NOMO-1 treated with DMSO at 0.1 percent for 48 hours (cell line): ENCODE data around the gene MRPL57.
"Not testable (repeated sequence)": the region's sequence is repeated elsewhere in the genome, so short reads cannot be mapped to it uniquely, and the experiment has no call there.

ENCODE experiments used
- DNase-seq: peaks from one replicate; lab custom pipeline; 2025; ENCODE audit not compliant: unreplicated experiment; lab: John Stamatoyannopoulos, UW

MRPL57 gene

DNA sequence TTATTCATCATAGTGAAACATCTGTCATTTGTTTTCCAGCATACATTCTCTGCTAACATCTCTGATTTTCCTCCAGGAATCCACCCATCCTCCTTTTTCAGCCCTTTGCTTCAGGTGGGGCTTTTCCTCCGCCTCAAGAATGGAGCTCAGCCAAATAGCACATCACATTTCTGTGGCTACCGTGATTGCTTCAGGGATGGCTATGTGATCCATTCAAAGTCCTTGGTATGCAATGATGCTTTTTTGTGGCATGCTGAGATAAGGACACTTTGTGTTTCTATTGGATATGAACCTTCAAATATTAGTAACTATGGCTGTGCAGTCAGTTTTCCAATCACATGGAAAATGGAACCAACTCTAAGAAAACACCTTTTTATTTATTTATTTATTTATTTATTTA lies 18.3 kb downstream of the MRPL57 start:
- DNase-seq = not testable (repeated sequence)

DNA sequence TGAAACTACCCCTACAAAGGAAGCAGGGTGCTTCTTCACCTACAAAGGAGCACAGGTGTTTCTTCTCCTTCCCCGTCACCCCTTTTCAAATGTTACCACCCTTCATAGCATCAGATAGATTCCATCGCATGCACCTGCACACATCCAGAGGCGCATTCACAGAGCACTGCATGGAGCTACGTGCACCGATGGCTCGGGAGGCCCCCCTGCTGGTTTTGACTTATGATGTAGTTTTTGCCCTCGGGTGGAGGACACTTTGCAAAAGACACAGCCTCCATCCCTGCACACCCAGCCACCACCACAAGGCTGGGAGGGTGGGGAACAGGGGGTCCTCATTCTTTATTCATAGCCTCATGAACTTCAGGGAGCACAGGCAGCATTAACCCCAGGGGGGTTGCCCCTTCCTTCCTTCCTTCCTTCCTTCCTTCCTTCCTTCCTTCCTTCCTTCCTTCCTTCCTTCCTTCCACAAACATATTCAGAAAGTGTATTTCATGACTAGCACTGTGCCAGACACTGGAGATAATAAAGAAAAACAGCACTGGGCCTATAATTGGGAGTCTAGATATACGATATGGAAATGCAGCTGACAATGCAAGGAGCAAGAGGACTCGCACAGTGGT lies 21.3 kb downstream of the MRPL57 start:
- DNase-seq = not testable (repeated sequence)

DNA sequence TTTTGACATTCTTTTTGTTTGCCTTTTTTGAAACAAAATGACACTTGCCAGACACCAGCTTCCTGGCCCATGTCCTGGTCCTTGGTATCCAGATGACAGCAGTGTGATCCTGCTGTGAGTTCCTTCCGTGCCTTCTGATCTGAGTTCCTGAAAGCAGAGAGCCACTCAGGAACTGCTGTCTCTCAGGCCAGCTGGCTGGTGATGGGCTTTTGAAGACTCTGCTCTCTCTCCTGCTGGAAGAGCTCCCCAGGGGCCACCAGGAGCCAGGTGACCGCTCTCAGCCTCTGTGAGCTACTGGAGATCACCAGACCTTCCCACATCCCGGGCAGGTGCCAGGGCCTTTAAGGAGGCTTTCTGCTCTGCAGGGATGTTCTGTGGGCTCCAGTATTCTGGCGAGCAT lies 21.9 kb downstream of the MRPL57 start:
- DNase-seq = not testable (repeated sequence)

DNA sequence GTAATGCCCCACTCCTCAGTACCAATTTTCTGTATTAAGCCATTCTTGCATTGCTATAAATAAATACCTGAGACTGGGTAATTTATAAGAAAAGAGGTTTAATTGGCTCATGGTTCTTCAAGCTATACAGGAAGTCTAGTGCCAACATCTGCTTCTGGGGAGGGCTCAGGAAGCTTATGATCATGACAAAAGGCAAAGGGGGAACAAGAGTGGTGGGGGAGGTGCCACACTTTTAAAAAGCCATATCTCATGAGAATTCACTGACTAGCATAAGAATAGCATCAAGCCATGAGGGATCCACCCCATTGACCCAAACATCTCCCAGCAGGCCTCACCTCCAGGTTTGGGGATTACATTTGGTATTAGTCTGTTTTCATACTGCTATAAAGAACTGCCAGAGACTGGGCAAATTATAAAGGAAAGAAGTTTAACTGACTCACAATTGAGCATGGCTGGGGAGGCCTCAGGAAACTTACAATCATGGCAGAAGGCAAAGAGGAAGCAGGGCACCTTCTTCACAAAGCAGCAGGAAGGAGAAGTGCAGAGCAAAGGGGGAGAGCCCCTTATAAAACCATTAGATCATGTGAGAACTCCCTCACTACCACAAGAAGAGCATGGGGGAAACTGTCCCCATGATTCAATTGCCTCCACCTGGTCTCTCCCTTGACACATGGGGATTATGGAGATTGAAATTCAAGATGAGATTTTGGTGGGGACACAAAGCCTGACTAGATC lies 25.2 kb downstream of the MRPL57 start:
- DNase-seq = not testable (repeated sequence)

GRCh38 chr13:21202767-21203531 lies 26.5 kb downstream of the MRPL57 start:
- no peak for DNase-seq

DNA sequence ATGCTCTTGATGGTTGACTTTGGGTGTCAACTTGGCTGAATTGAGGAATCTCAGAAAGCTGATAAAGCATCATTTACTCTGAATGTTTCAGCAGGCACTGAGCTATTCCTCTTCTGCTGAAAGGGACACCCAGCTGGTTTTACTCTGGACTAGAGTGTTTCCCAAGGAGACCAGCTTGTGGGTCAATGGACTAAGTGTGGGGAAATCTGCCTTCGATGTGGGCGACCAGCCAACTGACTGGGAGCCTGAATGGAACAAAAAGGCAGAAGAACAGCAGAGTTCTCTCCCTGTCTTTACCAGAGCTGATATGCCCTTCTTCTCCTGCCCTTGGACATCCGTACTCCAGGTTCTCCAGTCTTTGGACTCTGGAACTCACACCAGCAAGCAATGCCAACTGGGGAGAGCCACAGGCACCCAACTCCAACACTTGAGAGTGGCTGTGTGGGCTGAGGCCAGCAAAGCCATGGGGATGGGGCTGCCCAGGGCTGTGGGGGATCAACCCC lies 32.2 kb downstream of the MRPL57 start:
- DNase-seq = no peak

DNA sequence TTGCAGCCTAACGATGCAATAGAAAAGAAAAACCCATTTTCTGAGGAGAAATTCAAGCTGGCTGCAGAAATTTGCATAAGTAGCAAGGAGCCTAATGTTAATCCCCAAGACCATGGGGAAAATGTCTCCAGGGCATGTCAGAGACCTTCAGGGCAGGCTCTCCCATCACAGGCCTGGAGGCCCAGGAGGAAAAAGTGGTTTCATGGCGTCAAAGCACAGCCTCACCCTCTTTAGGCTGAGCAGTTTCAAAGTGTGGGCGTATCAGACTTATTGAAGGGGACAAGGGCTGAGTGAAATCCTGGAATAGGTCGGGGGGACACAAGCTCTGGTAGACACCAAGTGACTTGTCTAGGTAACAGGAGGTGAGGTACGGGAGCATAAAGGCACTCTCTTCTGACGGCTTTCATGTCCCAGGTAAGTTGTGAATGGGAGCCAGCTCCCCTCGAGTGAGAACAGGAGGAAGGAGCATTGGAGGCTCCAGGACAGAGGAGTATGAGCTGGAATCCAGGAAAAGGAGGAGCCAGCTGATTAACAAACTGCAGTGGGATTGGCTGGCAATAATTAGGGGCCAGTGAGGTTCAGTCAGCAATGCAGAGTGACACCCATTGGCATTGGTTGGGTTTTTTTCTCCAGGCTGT lies 35.8 kb downstream of the MRPL57 start:
- no peak for DNase-seq

DNA sequence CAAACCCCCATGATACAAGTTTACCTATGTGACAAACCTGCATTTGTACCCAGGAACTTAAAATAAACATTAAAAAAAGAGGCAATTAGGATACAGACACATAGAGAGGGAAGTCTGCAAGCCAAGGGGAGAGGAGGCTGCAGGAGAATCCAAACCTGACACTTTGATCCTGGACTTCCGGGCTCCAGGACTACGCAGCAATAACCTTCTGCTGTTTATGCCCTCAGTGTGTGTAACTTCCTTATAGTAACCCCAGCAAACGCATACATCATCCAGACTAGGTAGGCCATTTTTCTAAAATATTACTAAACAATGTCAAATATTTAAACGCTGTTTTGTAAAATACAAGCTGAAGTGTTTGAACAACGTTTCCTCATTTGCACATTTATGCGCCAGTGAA lies 39.0 kb downstream of the MRPL57 start:
- DNase-seq = not testable (repeated sequence)

DNA sequence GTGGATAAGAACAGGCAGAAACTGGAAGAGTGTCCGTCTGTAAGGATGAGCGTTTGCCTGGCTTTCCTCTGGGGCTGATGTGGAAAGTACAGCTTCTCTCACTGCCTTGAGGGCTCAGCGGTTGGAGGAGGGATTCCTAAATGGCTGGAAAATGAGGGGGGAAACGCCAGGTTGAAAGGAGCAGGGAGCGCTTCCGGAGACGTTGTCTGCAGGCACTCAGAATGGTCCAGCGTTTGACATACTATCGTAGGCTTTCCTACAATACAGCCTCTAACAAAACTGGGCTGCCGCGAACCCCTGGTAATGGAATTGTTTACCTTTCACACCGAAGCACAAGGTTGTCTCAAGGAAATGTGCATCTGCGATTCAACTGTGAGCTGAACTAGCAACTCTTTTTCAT lies 39.9 kb downstream of the MRPL57 start:
- no peak for DNase-seq

- DNase-seq = peak; percentile 74
These were observed 42.0 kb downstream of the MRPL57 start for GRCh38 chr13:21218351-21219035.

DNA sequence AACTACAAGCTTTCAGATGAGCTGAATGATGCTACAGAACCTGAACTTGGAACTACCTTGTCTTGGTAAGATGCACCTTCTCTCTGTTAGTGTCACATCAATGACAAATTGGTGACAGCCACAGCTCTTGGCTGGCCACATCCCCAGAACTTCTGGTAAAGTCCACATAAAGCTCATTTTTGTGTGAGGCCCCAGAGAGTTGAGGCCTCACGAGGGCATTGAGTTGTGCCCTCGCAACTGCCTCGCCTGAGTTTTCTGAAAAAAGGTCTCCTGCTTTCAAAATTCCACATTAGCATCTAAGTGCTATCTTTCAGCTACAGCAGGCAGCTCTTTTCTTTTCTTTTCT lies 42.6 kb downstream of the MRPL57 start:
- peak; percentile 32 for DNase-seq

- not testable (repeated sequence) for DNase-seq
These were observed 43.3 kb downstream of the MRPL57 start for GRCh38 chr13:21219716-21220115.

- DNase-seq = no peak
These were observed 44.8 kb downstream of the MRPL57 start for GRCh38 chr13:21221268-21221667.

GRCh38 chr13:21225082-21225481 lies 48.6 kb downstream of the MRPL57 start:
- DNase-seq = no peak

DNA sequence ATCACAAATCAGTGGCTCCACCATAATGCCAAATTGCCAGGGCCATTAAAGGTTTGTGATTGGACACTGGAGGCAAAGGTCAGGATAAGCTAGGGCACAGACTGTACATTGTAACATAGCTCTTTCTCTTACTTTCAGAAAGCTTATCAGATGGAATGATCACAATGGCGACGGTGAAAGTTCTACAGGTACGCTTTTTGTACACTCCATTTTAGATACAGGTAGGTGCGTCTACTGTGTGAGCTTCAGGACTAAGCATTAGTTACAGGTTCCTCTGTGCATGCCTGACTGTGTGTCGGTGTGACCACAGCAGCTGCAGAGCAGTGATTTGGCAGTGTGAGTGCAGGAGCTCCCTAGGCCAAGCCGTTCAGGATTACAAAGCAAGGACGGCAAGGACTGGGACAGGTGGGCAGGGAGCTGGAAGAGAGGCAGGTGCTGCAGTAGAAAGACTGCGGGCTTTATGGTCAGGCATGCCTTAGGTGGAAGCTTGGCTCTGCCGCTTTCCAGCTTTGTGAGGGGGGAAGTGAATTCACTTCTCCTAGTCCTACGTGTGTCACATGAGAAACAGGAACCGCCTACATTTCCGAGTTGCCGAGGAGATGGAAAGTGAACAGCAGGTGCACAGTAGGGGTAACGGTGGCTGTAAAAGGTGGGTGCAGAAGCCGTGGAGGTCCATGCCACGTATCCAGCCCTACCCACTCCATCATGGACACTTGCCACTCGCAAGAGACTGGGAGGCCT lies 49.6 kb downstream of the MRPL57 start:
- peak; percentile 25 for DNase-seq

GRCh38 chr13:21227917-21228316 lies 51.5 kb downstream of the MRPL57 start:
- DNase-seq = no peak
